Colon (tissue), 2 donors: Measurements from ENCODE around the gene SLC15A3.
"Not testable (repeated sequence)": the region's sequence is repeated elsewhere in the genome, so short reads cannot be mapped to it uniquely, and the experiment has no call there.

Source experiments
- FAIRE-seq: peaks from 2 replicates; lab custom pipeline; 2012; peaks lifted over from hg19 to GRCh38; lab: Jason Lieb, UNC
- donor health status: control.
- donor health status: control.

Gene SLC15A3

GRCh38 chr11:60913793-60914632 lies 38.0 kb downstream of the SLC15A3 start, which contains the start of gene TMEM109:
Gene TMEM109 (plus strand): TSS chr11:60914158. CDS start chr11:60919694, 5,536 bp downstream.
- no peak for FAIRE-seq

DNA sequence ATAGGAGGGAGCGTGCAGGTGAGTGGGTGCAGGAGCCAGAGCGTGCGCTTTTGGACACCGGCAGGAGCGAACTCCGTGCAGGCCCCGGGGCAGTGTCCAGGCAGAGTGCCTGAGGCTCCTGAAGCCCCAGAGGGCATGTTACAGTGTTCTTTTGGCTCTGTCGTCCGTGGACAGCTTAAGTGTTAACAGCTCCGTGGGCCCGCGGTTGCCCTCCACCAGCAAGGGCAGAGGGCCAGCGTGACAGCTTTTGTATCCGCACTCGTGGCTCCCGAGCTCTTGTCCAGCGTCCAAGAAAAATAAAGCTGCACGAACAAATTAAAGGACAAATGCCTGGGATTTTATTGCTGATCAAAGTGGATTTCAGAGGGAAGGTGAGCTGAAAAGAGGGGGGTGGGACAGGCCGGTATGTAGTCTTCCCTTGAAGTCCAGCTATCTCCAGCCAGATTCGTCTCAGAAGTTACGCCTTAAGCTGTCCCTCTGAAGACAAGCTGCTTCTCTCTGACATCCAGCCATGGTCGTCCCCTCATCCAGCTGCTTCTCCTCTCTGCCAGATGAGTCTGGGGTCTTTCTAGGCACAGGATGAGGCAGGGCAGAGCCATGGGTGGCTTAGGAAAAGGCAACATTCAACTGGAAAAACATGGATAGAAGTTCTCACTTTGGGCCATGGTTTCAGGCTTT lies 39.0 kb downstream of the SLC15A3 start:
- FAIRE-seq, result no peak

- FAIRE-seq, result no peak
These were observed 39.6 kb downstream of the SLC15A3 start for GRCh38 chr11:60912223-60912850.

DNA sequence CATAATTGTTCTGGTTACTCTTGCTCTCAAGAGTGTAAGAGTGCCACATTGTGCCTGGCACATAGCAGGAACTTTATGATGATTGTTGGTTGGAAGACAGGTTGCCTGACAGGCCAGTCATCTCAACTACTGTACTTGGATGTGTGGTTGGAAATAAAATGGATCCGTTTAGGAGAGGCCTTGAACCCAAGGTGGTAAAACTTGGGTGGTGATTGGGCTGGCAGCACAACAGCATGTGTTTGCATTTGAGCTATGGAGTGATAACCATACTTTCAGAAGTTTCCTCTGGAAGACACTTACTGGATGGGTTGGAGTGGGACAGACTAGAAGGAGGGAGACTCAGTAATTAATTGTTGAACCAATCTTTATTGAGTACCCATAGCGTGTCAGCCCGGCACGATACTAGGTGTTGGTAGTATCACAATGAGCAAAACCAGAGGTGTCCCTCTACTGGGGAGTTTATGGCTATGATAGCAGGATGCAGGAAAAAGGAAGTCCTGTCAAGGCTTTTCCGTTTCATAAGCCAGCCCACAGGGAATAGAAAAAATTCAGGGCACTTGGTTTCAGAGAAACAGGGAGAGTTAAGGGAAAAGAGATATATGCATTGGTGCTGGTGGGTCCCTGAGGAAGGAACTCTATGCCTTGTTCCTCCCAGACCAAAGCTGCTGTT lies 41.1 kb downstream of the SLC15A3 start:
- FAIRE-seq, result no peak

GRCh38 chr11:60910281-60910687 lies 41.7 kb downstream of the SLC15A3 start:
- no peak for FAIRE-seq

DNA sequence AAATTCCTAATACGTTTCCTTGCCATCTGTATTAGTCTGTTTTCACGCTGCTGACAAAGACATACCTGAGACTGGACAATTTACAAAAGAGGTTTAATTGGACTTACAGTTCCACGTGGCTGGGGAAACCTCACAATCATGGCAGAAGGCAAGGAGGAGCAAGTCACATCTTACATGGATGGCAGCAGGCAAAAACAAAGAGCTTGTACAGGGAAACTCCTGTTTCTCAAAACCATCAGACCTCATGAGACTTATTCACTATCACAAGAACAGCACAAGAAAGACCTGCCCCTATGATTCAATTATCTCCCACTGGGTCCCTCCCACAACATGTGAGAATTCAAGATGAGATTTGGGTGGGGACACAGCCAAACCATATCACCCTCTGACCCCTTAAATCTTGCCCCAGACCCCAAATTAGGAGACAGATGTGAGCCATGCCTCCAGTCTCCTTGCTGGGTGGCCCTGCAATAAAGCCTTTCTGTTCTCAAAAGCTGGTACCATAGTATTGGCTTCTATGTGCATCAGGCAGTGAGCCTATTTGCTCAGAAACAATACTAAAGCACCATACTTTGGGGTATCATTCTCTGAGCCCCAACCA lies 42.2 kb downstream of the SLC15A3 start:
- FAIRE-seq, result not testable (repeated sequence)

GRCh38 chr11:60908803-60909202 lies 43.2 kb downstream of the SLC15A3 start:
- no peak for FAIRE-seq

GRCh38 chr11:60906132-60906972 lies 45.6 kb downstream of the SLC15A3 start, which contains the start of gene PRPF19:
Gene PRPF19 (minus strand): TSS chr11:60906585. CDS start chr11:60906382, 203 bp downstream.
- no peak for FAIRE-seq

- no peak for FAIRE-seq
These were observed 46.3 kb downstream of the SLC15A3 start for GRCh38 chr11:60905551-60906113.

- no peak for FAIRE-seq
These were observed 46.9 kb downstream of the SLC15A3 start for GRCh38 chr11:60905047-60905446.

DNA sequence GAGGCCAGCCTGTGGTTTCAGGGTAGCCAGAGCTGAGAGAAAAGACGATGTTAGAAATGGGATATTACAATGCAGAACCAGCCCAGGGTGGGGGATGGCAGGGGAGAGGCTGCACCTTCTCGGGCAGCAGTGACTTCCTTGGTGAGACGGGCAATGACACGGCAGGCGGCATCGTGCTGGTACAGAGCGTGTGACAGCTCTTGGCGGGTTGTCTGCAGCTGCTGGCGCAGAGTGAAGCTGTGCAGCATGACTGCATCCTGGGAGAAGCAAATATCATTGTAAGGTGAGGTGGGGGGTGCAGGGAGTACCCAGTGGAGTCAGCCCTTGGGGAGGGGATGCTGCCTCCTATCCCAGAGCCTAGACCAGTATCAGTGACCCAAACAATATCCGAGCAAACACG lies 49.4 kb downstream of the SLC15A3 start:
- no peak for FAIRE-seq

DNA sequence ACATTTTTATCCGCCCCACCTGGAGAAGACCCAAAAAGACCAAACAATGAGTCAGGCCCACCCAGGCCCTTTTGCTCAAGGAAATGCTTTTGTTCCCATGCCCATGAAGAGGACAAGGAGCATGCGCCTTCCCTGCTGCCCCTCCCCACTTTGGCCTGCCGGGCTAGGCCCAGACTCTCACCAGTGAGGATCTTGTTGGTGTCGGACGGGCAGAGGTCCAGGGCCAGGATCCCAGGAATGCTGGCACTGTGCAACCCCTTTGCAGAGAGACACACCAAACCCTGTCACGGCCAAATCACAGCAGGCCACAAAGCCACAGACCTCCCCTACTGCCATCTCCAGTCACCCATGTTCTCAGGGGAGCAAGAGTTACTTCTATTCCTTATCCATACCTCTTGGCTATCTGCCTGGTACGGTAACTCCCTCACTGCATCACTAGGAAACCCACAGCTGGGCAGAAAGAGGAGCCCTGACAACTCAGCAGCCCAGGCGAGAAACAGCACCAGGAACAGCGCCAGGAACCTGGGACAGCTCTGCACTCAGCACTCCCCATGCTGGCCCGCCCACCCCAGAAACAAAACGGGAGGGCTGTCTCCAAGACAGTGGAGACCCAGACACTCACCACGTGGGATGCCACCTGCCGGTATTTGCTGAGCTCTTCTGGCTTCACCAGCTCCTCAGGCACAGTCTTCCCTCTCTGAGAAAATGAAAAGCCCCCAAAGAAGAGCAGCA lies 51.1 kb downstream of the SLC15A3 start:
- FAIRE-seq, result no peak

DNA sequence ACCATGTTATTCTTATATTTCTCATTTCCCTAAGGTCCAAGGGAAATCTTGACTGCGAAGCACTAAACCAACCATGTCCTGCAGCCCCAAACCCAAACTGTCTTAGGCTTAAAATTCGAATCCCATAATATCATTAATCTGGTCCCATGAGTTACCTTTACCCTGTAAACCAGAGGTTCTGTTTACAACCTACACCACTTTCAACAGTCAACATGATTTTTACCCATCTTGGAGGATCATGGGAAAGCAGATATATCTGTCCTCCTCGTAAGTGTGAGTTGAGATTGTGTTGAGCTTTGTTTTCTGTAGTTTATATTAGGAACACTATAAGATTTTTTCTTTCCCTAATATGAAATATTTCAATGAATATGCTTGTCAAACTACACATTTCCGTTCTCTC lies 52.0 kb downstream of the SLC15A3 start:
- no peak for FAIRE-seq

GRCh38 chr11:60899046-60899936 lies 52.7 kb downstream of the SLC15A3 start:
- no peak for FAIRE-seq

- no peak for FAIRE-seq
These were observed 54.5 kb downstream of the SLC15A3 start for GRCh38 chr11:60897496-60897895.

- no peak for FAIRE-seq
These were observed 56.3 kb downstream of the SLC15A3 start for GRCh38 chr11:60895687-60896086.

- FAIRE-seq, result no peak
These were observed 60.8 kb downstream of the SLC15A3 start for GRCh38 chr11:60891103-60891741.

GRCh38 chr11:60890696-60891095 lies 61.3 kb downstream of the SLC15A3 start:
- FAIRE-seq, result no peak
